Chondrocyte (in vitro differentiated cells): ENCODE data around the gene CALM1. TPM values are rescaled to one million over a fixed set of nuclear protein-coding genes. Genes with fewer than 3 reads are reported as not detected.

ENCODE experiments used
- DNase-seq: peaks from one replicate; pipeline ENCODE4 v3.0.0; 2021; ENCODE audit warnings: mixed read lengths, low spot score
- H3K27ac Mint-ChIP-seq: one replicate; pipeline ENCODE4 v1.8.0; 2021; ENCODE audit warnings: mild to moderate bottlenecking, moderate library complexity, mixed read lengths; ENCODE audit not compliant: unreplicated experiment
- H3K27me3 Mint-ChIP-seq: 2 replicates; pipeline ENCODE4 v1.8.0; 2021; ENCODE audit warnings: low read depth, mixed read lengths
- H3K36me3 Mint-ChIP-seq: 2 replicates; pipeline ENCODE4 v1.8.0; 2021; ENCODE audit warnings: low read depth, mixed read lengths
- H3K4me1 Mint-ChIP-seq: 2 replicates; pipeline ENCODE4 v1.8.0; 2021; ENCODE audit warnings: low read depth, mild to moderate bottlenecking, mixed read lengths
- H3K4me3 Mint-ChIP-seq: one replicate; pipeline ENCODE4 v1.8.0; 2021; ENCODE audit warnings: mild to moderate bottlenecking, moderate library complexity, mixed read lengths; ENCODE audit not compliant: unreplicated experiment
- H3K9me3 Mint-ChIP-seq: 2 replicates; pipeline ENCODE4 v1.8.0; 2021; ENCODE audit warnings: low read depth, mixed read lengths
- CTCF ChIP-seq: fragments of 200-600 bp; sonication (generic); IDR thresholded peaks from 2 replicates; pipeline ENCODE4 v1.5.0; 2021; ENCODE audit warnings: antibody characterized with exemption, mild to moderate bottlenecking, moderate library complexity
- total RNA-seq: library from RNA; stranded (reverse); gene quantifications from 3 replicates; pipeline ENCODE4 v1.2.1, GENCODE V29; 2021

The CALM1 gene
- total RNA-seq, 1 donor from 2014 or later, result 273 TPM

- peaks cover 6% of the 10 kb centered on the region for H3K4me1 Mint-ChIP-seq
- DNase-seq, result no peak
- no peak overlapping the region for H3K27ac Mint-ChIP-seq
- no peaks in the 10 kb centered on the region for H3K36me3 Mint-ChIP-seq
- no peak overlapping the region for H3K4me3 Mint-ChIP-seq
- TF ChIP-seq CTCF, result no peak
- no peaks in the 10 kb centered on the region for H3K9me3 Mint-ChIP-seq
- H3K27me3 Mint-ChIP-seq, result peaks cover 19% of the 10 kb centered on the region
Measured at GRCh38 chr14:90455100-90455571, 58.3 kb downstream of the CALM1 start.

GRCh38 chr14:90456551-90456950 lies 59.7 kb downstream of the CALM1 start:
- Mint-ChIP-seq H3K36me3 (no peaks in the 10 kb centered on the region), H3K4me1 (peaks cover 6% of the 10 kb centered on the region), H3K9me3 (no peaks in the 10 kb centered on the region), H3K27ac (no peak overlapping the region), H3K27me3 (peaks cover 26% of the 10 kb centered on the region), H3K4me3 (no peak overlapping the region)
- no peak for DNase-seq
- TF ChIP-seq CTCF, result no peak

GRCh38 chr14:90457186-90457585 lies 60.4 kb downstream of the CALM1 start:
- no peak for DNase-seq
- Mint-ChIP-seq H3K9me3 (no peaks in the 10 kb centered on the region), H3K4me1 (peaks cover 6% of the 10 kb centered on the region), H3K27me3 (peaks cover 25% of the 10 kb centered on the region), H3K4me3 (no peak overlapping the region), H3K27ac (no peak overlapping the region), H3K36me3 (no peaks in the 10 kb centered on the region)
- no peak for TF ChIP-seq CTCF

Other genes starting within 250 kb of the CALM1 start
- 78.6 to 97.6 TPM (median 79.3 TPM) in 3 replicates for gene PSMC1, start 140.5 kb upstream of the CALM1 start, total RNA-seq
- gene NRDE2, start 65.1 kb upstream of the CALM1 start, total RNA-seq, result 16.1 to 17.8 TPM (median 16.8 TPM) in 3 replicates